Spleen (tissue), 7 donors: ENCODE measurements around the gene MYB.

Experiments
- CTCF ChIP-seq, 11 experiments: fragments of 200-600 bp in 7 of 11; fragments of 450-650 bp in 4 of 11; sonication (generic) in 4 of 11; IDR thresholded peaks in 8 of 11; conservative IDR thresholded peaks in 3 of 11; 1 replicate in 7 of 11; 2 replicates in 4 of 11; pipeline versions ENCODE4 v1.4.0 to v1.8.0; 2016 to 2021; ENCODE audit warnings: antibody characterized with exemption in 11 of 11, inconsistent platforms in 4 of 11, mild to moderate bottlenecking in 1 of 11
- POLR2A ChIP-seq, 3 donors: fragments of 450-650 bp; IDR thresholded peaks; one replicate each; pipeline ENCODE4 v1.5.1; 2017; ENCODE audit warnings: antibody characterized with exemption in 3 of 3, mild to moderate bottlenecking in 1 of 3
- donor health status: DM: no; HTN: no; CAD: no; lungs with moderate emphysema.
- donor health status: DM: no; HTN: no; CAD: no.
- donor health status: DM: no; HTN: no; CAD: no.

GRCh38 chr6:135183002-135183531 is 2.0 kb downstream of the MYB start:
- TF ChIP-seq POLR2A (IDR thresholded peaks at IDR 0.05) (no peak), CTCF (IDR thresholded peaks at IDR 0.05 in 8 of 11, conservative IDR thresholded peaks at IDR 0.05 in 3 of 11) (peak in 1 of 11 experiments; percentile 8)
